NCI-H524 (cell line): Measurements from ENCODE around the gene RGR.

Experiments
- DNase-seq, 2 experiments: peaks; one replicate each; lab custom pipeline; 2025; lab: John Stamatoyannopoulos, UW

RGR gene

DNA sequence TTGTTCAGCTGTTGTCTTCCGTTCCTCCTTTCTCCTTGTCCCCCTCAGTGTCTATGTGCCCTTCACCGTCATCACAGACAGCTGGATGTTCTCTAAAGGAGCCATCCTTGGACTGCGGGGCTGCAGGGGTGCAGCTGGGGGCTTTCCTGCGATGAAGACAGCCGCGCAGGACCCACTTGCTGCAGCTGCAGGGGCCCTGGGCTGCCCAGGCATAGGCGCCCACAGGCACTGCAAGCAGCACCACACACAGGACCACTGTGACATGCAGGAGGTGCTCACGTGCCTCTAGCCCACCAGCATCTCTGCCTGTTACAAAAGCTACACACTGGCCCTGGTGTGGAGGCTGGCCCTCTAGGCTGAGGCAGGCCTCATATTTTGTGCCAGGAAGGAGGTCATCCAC, 22.9 kb upstream of the RGR start:
- no peak for DNase-seq

DNA sequence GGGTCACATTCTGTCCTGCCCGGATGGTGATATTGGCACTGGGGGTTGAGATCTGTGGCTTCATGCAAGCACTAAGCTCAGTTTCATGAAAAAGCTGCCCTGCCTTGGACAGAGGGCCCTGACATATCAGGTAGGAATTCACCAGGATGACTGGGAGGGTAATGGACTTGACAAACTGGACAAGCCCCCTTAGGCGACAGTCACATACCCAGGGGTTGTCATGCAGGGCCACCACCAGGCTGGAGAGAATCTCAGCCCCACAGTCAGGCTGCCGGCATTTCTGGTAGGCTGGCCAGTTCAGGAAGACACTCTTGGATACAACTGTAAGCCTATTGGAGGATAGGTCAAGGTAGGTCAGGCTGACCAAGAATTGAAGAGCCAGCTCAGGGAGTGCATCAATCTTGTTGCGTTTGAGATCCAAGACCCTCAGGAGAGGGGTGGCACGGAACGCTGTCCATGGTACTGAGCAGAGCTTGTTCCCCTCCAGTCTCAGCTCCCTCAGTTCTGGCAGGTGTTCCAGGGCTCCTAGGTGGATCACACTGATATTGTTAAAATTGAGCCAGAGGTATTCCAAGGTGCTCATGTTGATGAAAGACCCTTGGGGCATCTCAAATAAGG, 20.3 kb upstream of the RGR start:
- DNase-seq: no peak

DNA sequence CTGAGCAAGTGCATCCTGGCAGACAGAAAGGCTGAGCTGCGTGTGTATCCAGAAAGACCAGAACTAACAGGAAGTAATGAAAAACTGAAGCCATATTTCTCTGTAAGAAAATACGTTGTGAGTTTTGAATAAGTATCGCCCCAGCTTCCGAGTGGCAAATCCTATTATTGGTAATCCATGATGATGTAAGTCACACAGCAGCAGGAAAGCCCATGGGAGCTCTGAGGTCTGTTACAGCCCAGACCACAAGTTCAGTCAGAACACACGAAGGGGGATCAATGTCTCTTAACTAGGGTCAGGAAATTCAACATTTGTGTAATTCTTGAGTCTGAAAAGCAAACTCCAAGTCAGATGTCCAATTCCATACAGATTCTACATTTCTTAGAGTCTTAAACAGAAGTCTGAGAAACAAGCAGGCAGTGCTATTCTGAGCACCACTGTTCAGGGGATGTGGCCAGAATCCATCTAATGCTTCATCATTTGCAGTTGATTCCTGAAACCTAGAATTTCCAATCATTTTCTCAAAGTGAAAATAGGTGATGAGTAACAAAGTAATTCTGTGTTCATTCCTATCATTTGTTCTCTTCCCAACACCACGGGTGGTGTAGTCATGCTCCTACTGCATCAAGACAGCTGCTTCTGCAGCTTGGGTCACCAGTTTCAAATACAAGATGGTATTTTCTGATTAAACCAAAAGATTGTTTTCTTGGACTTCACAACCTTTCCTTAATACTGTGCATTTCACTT, 19.3 kb upstream of the RGR start, which contains the start of gene LRIT2:
Gene LRIT2 (minus strand): TSS at position 118 of the 747 bp plus-strand sequence. CDS start 24 bp downstream, at position 94.
- DNase-seq: peak in 1 of 2 experiments; percentile 48

DNA sequence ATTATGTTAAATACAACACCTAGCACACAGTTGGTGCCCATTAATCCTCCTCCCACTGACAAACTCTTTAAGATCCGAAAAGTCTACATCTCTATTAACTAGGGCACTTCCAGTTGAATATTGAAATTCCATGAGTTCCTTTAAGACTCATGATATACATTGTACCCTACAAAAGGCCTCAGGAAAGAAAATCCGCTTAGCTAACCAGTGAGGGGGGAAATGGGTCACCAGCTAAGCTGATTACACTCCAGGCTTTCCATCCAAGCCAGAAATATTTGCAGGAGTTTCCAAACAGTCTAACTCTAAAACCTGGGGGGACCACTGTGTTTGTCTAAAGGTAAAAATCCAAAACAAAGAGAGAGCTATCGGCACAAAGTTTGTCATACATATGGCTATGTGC, 18.2 kb upstream of the RGR start:
- DNase-seq: no peak

DNA sequence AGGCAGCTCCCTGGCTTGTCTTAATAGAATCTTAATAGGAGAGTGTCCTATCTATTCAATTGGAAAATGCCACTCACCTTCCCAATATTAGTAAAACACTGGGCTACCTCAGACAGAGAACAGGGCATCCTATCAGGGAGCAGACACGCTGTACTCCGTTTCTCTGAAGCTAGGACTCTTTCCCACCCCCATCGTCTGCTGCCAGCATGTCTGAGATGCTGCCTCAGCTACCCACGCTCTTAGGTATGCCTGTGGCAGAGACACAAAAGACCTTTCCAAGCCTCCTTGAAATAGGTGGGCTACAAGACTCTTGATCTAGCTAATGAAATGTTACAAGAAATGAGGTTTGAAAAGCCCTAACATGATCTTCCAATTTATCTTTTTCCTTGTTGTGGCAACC, 17.0 kb upstream of the RGR start:
- no peak for DNase-seq

DNA sequence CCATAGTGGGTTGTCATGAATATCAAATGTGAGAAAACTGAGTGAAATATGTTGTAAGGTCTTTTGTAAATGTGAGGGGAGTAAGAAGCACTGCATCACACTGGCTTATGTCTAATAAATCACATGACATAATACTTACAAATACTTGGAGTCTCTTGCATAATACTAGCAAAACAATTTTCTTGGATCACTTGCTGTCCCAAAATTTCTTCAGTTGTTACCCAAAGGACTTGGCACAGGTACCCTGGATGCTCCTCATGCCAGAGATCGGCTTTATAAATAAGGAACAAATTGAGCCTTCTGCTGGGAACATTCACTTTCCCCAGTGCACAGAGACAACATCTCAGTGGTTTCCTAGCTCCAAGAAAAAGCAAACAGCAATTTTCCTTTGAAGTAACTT, 14.5 kb upstream of the RGR start:
- no peak for DNase-seq

DNA sequence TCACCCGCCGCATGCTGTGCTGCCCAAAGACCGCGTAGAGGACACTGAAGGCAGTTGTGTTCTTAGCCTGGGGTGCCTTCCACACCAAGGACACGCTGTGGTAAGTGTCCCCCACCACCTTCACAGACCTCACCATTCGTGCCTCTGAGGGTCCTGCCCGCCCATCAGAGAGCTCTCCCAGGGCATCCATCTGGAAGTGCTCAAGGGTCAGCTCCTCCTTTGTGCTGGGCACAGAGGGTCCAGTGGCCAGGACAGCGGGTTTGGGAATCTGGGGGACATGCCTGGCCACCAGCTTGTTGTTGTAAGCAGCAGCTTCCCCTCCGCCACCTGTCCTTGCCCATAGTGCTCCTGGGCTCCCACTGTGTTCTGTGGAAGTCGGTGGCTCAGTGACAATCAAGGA, 12.5 kb upstream of the RGR start:
- no peak for DNase-seq

DNA sequence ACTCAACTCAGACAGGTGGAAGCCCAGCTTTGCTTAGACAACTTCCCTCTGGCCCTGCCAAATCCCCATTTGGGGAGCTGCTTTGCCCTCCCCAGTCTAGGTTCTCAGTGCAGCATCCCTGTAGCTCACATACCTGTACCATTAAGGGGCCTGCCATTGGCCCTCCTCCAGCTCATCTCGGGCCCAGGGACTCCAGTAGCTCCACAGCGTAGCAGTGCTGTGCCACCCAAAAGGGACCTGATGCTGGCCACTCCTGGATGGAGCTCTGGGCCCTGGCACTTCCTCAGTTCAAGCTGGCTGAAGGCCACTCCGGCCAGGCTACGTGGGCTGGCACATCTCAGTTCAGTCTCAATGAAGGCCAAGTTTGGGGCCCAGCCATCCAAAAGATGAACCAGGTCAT, 10.9 kb upstream of the RGR start:
- no peak for DNase-seq

DNA sequence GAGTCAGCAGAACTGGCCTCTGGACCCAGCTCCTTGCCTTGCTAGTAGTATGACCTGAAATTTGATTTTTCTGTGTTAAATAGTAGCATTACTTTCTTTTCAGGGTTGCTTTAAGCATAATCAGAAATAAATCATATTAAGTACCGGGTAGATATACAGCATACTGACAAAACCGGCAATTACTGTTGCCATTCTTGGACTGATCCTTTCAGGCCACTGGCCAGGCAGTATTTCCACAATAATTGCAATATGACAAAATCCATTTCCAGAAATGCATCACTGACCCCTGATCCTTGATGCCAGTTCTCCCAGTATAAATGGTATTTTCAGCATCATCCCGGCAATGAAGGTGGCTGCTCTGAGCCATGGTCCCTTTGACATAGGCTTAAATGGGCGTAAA, 10.4 kb upstream of the RGR start:
- DNase-seq: no peak

DNA sequence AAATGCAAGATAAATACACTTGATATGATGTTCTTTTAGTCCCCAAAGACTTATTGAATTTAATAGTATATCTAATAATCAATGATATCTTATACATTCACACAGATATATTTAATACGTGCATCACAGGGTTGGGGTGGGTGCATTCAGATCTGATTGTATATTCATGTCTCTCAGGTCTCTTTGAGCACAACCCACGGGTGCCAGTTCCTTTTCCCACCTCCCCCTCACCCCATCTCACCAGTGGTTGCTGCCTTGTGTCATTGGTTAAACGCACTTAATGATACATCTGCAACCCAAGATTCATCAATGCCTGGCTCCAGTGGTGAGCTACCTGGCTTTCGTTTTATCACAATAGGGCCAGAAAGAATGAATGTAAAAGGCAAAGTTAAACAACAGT, 9.8 kb upstream of the RGR start:
- no peak for DNase-seq

DNA sequence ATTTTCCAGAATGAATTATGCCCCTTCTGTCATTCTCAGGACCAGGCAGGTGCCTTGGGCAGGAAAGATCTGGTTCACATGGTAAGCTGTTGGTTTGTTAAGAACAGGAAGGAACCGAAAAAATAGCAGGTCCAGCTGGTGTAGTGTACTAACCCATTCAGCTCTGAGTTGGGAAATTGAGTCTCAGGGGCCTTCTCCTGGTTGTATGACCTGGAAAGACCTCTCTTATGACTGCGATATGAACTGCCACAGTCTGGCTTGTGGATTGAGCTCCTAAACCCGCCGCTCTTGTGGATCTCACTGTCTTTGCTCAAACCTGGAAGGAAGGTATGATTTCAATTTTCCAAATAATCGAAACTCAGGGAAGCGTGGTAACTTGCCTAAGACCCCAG, 8.1 kb upstream of the RGR start:
- DNase-seq: no peak

DNA sequence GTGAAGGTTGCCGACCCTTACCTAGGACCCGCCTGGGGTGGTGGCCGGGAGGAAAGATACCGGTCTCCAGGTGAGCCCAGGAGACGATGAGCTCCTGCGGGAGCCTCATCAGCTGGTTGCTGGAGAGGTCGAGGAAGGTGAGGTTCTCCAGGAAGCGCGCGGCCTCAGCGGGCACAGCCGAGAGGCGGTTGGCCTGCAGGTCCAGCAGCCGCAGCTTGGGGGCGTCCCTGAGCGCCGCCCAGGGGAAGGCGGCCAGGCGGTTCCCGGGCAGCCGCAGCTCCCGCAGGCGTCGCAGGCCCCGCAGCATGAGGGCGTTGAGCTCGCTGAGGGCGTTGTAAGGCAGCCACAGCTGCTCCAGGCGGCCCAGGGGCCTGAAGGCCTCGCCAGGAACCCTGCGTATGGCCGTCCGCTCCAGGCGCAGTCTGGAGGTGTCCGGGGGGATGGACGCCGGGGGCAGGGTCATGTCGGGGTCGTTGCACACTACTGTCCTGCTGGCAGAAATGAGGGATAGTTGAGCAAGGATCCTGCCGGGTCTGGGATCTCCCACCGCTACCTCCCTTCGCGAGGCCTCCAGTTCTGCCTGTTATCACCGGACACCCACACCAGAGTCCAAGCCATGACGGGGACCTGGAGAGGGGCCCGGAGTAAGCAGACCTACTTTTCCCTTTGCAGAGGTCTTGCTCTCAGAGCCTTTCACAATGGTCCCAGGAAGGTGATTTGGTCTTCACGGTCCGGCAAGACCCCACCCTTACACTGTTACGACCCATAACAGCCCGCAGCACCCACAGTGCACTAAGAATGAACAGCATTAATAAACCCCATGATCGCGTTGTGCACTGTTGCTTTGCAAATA, 7.4 kb upstream of the RGR start:
- DNase-seq: no peak

DNA sequence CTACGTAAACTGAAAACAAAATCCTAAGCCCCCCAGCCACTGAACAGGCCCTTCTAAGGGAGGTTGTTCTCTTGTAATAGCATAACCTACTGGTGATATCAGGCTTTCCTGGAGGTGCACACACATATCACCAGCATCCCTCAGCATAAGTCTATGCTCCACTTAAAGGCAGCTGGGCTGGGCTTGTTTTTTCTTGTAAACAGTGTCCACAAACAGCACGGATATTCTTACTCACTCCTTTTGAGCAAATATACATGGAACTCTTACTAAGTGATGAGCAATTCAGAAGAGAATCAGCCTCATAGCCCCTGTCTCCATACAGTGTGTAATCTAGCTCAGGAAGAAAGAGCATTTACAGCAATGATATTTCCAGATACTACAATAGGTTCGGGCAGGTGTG, 5.9 kb upstream of the RGR start:
- DNase-seq: no peak

DNA sequence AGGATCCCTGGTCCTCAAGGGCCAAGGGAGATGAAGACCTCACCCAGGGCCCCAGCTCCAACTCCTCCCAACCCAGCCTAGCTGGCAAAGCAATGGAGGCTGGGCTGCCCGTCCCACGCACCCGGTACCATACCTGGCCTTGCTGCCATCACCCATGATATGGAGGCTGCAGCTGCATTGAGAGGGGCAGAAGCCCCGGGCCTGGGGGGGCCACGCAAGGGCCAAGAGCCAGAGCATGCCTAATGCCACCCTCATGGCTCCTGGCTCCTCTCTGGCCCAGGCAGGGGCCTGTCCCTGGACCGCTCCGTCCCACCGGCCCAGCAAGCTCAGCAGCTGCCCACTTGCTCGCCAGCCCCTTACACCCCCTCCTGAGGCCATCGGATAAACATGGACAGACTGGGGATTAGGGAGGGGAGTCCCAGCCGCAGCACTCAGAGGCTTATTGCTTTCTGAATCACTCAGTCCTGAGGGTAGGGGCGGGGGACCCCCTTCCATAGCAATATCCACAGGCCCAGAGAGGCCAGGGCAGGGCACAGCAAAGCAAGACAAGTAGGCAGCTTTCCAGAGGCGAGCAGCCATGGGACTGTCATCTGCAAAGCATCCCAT, 3.6 kb upstream of the RGR start, which contains the start of gene LRIT1:
Gene LRIT1 (minus strand): TSS at position 362 of the 606 bp plus-strand sequence. CDS start 107 bp downstream, at position 255.
- DNase-seq: peak in 1 of 2 experiments; percentile 34

DNA sequence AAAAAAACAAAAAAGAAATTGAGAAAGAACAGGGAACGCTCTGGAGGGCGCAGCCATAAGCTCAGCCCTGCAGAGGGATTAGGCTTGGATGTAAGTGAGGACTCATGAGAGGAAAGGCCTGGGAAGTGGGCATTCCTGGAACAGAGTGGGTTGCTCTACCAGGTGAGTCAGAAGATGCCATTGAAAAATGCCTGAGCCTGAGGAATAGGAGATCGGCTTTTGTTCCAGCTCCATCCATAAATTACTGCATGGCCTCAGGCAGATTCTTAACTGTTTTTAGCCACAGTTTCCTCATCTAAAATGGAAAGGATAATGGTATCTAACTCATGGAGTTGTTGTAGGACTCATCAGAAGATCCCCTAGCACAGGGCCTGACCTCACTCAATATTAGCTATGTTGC, 1.1 kb upstream of the RGR start:
- DNase-seq: no peak

DNA sequence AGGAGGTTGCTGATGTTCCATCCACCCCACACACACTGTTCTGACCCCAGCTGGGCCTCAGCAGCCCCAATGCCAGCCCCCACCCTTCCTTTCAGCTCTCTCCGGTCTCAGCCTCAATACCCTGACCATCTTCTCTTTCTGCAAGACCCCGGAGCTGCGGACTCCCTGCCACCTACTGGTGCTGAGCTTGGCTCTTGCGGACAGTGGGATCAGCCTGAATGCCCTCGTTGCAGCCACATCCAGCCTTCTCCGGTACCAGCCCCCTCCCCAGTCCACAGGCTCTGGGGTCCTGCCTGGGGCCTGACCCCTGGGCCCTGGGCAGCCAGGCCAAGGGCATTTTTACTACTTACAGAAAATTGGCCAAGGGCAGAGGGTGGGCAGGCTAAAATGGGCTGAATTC, 2.6 kb downstream of the RGR start:
- no peak for DNase-seq

DNA sequence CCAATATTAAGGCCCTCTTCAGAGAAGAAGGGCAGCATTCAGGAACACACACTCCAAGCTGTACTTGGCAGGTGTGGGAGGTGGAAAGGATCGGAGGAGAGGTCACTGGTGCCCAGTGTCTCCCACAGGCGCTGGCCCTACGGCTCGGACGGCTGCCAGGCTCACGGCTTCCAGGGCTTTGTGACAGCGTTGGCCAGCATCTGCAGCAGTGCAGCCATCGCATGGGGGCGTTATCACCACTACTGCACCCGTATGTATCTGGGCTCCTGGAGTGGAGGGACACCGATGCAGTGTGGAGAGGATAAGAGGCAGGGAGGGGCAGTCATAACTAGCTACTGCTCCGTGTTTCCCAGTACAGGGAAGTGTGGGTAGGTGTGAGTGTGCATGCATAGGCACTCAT, 3.9 kb downstream of the RGR start:
- DNase-seq: no peak

DNA sequence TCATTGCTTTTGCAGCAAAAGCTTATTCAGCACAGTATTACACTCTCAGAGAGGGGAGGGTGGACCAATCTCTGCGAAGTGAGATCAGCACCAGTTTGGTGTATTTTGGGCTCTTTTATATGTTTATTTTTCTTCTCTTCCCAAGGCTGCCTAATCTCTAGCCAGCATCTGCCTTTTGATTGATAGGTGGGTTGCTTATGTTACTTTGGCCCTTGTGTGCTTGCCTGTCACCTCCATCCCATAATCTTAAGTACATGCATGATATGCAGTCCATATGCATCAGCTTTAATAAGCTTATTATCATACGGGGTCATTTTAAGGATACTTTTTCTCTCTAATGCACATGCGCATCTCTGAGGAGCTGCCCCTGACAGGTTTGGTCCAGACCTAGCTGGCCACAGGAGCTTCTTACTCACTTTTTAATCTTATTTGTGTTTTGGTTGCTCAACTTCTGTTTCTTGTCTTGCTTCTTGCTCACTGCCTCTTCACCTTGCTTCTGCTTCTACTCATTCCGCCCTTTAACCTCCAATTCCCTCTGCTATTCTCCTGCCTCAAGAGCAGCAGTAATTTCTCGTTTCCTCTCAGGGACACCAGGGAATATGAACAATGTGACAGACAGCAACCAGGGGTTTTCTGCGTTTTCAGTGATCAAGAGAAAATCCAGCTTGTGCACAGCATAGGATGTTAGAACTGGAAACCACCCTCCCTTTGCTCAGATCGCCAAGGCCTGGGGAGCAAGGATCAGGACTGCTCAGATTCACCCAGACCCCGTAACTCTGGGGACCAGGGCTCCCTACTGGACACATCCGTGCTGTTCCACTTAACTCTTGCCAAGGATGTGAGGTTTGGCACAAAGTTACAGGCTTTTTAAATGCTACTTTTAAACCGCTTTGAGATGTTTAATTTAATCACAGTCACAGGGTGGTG, 10.0 kb downstream of the RGR start:
- DNase-seq: peak in 1 of 2 experiments; percentile 8

DNA sequence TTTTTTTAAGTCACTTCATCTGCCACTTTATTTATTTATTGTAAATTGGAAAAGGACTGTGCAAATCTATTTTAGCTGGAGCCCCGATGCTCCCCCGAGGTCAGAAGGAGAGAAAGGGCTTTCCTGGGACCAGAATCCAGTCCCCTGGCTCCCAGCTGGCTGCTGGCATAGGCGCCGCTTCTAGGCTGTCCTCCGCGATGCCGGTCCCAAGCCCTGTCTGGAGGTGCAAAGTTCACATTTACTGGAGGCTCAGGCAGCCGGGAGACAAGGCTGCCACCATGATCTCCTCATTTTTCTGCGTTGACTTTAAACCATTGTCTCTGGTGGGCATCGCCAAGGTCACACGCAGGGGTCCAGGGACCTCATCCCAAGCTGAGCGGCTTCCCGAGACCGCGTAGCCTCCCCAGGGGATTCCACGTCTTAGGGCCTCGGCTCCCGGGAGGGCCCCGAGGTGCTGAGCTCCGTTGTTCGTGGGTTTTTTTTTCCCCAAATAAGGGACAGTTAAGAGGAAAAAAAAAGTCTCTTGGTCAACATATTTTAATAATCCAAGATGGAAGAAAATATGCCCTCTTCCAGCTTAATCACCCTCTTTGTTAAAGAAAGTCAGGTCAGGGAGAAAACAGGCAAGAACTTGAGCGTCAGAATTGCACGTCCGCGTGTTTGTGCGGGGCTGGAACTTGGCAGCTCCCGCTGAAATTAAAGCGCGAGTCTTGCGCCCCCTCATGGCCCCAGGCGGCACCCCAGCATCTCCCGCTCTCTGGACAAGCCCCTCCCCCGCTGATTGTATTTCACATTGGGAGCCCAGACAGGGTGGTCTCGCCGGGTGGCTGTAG, 11.9 kb downstream of the RGR start:
- no peak for DNase-seq

DNA sequence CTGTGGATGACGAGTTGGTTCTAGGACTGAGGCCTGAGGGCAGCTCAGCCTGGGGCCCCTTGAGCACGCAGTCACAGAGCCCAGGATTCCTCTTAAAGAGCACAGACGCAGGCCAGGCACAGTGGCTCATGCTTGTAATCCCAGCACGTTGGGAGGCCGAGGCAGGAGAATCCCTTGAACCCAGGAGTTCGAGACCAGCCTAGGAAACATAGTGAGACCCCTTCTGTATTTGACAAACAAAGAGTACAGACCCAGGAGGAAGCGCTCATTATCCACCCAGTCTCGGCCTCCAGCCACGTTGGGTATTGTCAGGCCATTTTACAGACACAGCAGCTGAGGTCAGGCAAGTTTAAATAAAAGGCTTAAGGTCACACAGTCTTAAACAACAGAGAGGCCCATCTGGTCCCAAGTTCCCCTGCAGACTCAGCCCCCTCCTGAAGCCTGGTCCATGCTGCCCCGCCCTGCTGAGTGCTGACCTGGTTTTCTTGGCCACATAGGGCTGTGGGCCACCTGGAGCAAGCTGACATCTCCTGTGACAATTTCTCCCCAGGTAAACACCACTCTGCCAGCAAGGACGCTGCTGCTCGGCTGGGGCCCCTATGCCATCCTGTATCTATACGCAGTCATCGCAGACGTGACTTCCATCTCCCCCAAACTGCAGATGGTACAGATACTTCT, 12.6 kb downstream of the RGR start:
- no peak for DNase-seq
